AG10803 (cell line): ENCODE data around the gene PAM.

Source experiments
- DNase-seq: peaks from one replicate; pipeline ENCODE4 v3.0.0; 2010; ENCODE audit warnings: low read depth
- H3K4me3 ChIP-seq: 2 replicates; pipeline ENCODE4 v1.5.1; 2011; ENCODE audit warnings: mild to moderate bottlenecking, low read length, control low read depth
- TF ChIP-seq, protein P1 (sequence below): conservative IDR thresholded peaks from 2 replicates; pipeline ENCODE4 v1.5.1; 2011; ENCODE audit warnings: mild to moderate bottlenecking, low read length, control low read depth, inconsistent platforms

The PAM gene

DNA sequence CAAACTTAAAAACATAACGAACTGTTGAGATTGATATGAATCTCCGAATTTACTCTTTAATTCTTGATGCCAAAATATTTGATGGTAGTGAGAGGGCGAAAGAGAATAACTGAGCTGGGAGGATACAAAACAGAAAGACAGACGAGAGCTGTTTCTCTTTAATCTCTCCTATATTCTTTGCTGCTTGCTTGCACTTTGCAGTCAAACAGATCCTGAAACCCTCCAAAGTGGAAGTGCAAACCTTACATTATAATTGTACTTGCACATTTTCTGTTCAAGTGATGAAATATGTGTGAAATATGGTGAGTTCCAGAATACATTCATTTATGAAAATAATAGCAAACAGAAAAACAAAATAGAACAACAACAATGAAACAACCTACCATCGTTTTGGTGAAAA is 63.8 kb downstream of the PAM start:
- H3K4me3 ChIP-seq = no peak overlapping the region
- TF ChIP-seq, protein P1, sequence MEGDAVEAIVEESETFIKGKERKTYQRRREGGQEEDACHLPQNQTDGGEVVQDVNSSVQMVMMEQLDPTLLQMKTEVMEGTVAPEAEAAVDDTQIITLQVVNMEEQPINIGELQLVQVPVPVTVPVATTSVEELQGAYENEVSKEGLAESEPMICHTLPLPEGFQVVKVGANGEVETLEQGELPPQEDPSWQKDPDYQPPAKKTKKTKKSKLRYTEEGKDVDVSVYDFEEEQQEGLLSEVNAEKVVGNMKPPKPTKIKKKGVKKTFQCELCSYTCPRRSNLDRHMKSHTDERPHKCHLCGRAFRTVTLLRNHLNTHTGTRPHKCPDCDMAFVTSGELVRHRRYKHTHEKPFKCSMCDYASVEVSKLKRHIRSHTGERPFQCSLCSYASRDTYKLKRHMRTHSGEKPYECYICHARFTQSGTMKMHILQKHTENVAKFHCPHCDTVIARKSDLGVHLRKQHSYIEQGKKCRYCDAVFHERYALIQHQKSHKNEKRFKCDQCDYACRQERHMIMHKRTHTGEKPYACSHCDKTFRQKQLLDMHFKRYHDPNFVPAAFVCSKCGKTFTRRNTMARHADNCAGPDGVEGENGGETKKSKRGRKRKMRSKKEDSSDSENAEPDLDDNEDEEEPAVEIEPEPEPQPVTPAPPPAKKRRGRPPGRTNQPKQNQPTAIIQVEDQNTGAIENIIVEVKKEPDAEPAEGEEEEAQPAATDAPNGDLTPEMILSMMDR = no peak
- DNase-seq = no peak

DNA sequence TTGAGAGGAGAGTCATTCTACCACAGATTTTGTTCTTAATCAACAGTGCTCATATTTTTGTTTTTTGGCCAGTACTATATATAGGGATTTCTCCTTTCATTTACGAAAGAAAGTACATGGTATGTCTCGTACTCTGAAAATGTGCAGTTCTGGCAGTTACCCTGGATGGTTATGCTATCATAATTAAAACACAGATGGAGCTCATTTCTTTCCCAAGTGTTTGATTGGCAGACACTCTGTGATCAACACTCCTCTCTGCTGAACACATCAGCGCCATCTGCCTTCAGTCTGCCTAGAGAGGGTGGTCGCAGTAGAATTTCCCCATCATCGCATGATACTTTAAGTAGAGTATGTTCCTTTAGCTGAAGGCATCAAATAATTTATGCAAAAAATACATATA is 64.5 kb downstream of the PAM start:
- DNase-seq = peak; percentile 36
- H3K4me3 ChIP-seq = no peak overlapping the region
- TF ChIP-seq, protein P1 = no peak

DNA sequence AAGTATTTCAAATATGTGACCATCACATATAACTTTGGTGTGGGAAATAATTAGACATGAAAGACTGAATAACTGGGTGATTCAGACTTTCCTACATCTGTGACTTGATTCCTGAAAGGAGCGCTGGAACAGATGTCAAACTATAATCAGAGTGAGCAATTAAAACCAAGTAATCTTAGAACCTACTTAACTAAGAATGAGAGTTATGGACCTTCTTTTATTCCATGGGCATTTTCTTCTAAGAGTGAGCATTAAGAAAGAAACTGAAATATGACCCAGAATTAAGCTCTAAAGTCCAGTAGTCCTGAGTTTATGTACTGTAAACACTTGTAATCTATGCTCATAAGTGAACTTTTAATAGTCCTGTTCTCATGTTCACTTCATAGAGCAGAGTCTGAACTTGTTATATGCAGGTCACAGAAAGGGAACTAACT is 68.4 kb downstream of the PAM start:
- TF ChIP-seq, protein P1 = no peak
- DNase-seq = peak; percentile 82
- no peak overlapping the region for H3K4me3 ChIP-seq

DNA sequence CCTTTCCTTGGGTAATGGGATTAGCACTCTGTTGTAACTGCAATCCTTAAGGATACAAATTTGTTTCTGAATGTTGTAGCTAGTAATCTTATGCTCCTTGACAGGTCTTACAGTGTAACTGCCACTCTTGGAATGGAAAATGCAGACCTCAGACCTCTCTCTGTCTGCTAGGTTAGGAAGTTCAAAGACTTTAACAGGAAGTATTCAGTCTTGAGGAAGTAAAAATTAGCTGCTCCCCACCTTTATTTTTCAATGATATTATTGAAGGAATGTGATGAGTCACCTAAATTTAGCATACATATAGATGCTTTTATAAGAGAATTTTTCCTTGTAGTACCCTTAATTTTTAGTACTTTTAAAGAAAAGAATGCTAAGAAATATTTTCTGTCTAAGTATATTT is 71.5 kb downstream of the PAM start:
- DNase-seq = no peak
- TF ChIP-seq, protein P1 = no peak
- H3K4me3 ChIP-seq = no peak overlapping the region

DNA sequence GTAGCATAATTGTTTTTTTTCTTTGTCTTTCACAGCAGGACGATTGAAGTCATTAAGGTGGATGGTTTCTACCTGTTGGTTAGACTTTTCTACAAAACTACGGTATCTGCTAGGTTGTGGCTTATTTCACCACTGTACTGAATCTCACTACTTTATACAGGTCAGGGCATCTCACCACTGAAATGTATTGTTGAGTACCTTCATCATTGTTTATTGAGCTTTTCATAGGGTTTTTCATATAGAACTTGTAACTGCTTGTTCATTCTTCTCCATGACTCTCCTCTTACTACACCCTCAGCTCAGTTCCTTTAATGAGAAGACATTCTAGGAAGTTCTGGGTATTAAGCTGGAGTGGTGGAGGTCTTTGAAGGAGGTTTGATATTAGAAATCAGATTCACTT is 75.1 kb downstream of the PAM start:
- DNase-seq = no peak

DNA sequence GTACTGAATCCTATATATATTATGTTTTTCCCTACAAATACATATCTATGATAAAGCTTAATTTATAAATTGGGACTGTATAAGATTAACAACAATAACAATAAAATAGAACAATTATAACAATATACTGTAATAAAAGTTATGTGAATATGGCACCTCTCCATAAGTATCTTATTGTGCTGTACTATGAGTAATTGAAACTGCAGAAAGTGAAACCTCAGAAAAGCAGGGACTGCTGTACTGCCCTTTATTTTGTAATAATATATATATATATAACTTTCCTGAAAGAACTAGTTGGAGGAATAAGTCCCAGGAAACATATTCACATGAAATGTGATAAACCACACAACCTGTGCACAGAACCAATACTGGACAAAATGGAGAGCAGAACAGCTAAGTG is 77.3 kb downstream of the PAM start:
- no peak overlapping the region for H3K4me3 ChIP-seq
- DNase-seq = no peak
- TF ChIP-seq, protein P1 = no peak

More for the DNA sequence above, 75.1 kb downstream of the PAM start:
- H3K4me3 ChIP-seq = no peak overlapping the region
- TF ChIP-seq, protein P1 = no peak

DNA sequence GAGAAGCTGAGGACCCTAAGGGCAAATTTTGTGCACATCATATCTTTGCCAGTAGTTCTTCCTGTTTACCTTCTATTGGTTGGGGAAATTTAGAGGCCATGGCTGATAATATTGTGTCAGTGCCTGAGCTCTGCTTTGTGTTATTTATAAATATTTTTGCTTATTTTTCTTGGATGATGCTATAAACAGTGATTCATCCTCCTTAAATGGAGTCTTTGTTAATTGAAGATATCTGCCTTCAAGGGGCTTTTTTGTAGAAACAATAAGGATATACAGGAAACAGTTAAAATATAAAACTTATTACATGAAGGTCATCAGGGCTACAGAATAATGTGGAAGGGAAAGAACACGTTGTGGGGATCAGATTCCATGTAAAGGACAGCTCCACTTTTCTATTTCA is 78.0 kb downstream of the PAM start:
- no peak overlapping the region for H3K4me3 ChIP-seq
- no peak for DNase-seq
- TF ChIP-seq, protein P1 = no peak
